ENCODE results near the gene ITPKB. TPM values are rescaled to one million over a fixed set of nuclear protein-coding genes. Genes with fewer than 3 reads are reported as not detected.

ITPKB gene
- total RNA-seq, 5 donors from 2014 or later (not counting 1 experiment from before 2014, with no cell fraction given), result 153 to 351 (median 179) TPM

DNA sequence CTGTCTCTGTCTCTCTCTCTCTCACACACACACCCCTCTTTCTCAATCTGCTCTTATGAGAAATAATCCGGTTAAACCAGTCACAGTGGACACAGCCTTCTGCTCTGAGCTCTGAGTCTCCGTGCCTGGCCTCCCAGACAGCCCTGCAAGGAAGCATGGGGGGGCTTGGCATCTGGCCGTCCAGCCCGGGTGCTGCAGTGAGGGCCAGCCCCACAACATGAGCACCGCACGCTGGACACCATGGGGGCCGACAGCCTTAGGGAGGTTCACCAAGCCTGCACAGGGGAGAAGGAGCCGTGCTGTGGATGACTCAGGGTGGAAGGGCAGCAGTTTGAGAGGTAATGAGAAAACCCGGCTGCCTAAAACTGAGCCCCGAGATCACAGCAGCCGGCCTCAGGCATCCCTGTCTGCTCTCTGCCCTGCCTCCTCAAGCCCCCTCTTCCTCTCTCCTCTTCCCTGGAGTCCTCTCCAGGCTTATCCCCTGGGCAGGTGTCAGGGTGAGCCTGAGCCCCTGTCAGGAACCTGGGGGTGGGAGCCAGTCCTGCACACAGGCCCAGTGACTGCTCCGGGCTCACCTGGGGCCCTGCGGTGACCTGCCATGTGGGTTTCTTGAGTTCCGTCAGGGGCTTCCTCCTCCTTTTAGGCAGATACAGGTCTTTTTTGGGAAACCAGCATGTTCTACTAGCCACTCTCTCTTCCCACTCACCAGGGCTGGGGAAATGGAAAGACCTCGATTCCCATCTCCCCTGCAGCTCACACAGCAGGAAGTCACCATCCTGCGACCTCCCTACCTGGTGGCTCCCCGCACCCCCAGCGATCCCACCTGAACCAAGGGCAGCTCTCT is 92.8 kb downstream of the ITPKB start:
- Histone ChIP-seq H3K4me3 (ENCODE audit: control insufficient read depth in 1 of 2, extremely low read depth in 1 of 2, low read length in 1 of 2) (no peak overlapping the region), H3K4me1 (ENCODE audit: control insufficient read depth in 1 of 2, extremely low read depth in 1 of 2, insufficient read depth in 2 of 2, low read length in 2 of 2) (peaks cover 46 to 74% of the 10 kb centered on the region in 2 experiments), H3K27me3 (replicated peaks in 1 of 2; ENCODE audit: control insufficient read depth in 2 of 2, extremely low read depth in 1 of 2, insufficient read depth in 2 of 2, low read length in 1 of 2) (no peaks in the 10 kb centered on the region), H3K27ac (ENCODE audit: low read length) (peak overlapping the region; percentile 57), H3K9me3 (no peaks in the 10 kb centered on the region), H3K36me3 (ENCODE audit: control insufficient read depth in 2 of 2, extremely low read depth in 1 of 2, insufficient read depth in 1 of 2, low read length in 1 of 2) (peaks cover 21 to 75% of the 10 kb centered on the region in 2 donors)
- Mint-ChIP-seq H3K27ac (peak overlapping the region; percentile 91 to 96), H3K4me3 (peak overlapping the region in 2 of 3 donors; percentile 6 to 73), H3K36me3 (peaks cover 26% of the 10 kb centered on the region), H3K4me1 (peaks cover 73 to 82% (median 80%) of the 10 kb centered on the region in 3 donors), H3K9me3 (no peaks in the 10 kb centered on the region), H3K27me3 (no peaks in the 10 kb centered on the region)
- ChIA-PET CTCF (no interaction called here), POLR2A (no interaction called here)
- no peak for DNase-seq
- 90% methylated on average over 7 of the region's 18 CpGs for WGBS (ENCODE audit: insufficient coverage)
- ATAC-seq (replicated peaks in 1 of 4), result no peak

DNA sequence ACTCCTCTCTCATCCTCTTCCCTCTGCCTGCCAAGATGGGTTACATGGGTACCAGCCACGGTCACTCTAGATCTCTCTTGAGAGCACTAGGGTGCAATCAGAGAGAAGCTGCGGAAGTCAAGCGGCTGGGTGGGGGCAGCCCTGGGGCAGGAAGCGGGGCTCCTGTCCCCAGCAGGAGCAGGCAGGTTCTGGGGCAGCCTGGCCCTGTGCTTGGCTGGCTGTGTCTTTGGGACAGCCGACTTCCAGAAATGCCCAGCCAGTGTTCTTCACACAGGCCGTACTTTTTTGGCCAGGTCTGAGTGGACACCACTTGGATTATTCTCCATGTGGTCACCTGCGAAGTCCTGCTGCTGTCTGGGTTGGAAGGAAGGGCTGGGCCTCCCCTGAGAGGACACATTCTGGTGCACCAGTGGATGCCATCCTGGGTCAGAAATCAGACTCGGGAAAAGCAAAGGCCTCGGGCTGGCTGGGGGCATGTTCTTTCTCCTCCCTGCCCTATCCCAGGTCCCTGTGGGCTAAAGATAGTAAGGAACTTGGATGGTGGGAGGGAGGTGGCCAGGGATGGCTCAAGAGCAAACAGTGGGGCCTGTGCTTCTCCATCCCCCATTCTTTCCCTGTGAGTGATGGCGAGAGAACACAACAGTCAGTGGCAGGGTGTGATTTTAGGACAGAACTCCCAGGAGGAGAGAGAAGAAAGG is 93.7 kb downstream of the ITPKB start:
- H3K9me3 ChIP-seq, result no peaks in the 10 kb centered on the region
- peak overlapping the region; percentile 57 for H3K27ac ChIP-seq (ENCODE audit: low read length)
- peaks cover 21 to 83% of the 10 kb centered on the region in 2 donors for H3K36me3 ChIP-seq (ENCODE audit: control insufficient read depth in 2 of 2, extremely low read depth in 1 of 2, insufficient read depth in 1 of 2, low read length in 1 of 2)
- Mint-ChIP-seq H3K36me3 (peaks cover 31% of the 10 kb centered on the region), H3K4me3 (peak overlapping the region in 2 of 3 donors; percentile 6 to 73), H3K4me1 (peaks cover 75 to 80% (median 78%) of the 10 kb centered on the region in 3 donors), H3K9me3 (no peaks in the 10 kb centered on the region), H3K27ac (peak overlapping the region; percentile 91 to 96), H3K27me3 (no peaks in the 10 kb centered on the region)
- no peak overlapping the region for H3K4me3 ChIP-seq (ENCODE audit: control insufficient read depth in 1 of 2, extremely low read depth in 1 of 2, low read length in 1 of 2)
- peaks cover 44 to 78% of the 10 kb centered on the region in 2 experiments for H3K4me1 ChIP-seq (ENCODE audit: control insufficient read depth in 1 of 2, extremely low read depth in 1 of 2, insufficient read depth in 2 of 2, low read length in 2 of 2)
- 45% methylated on average over 8 of the region's 10 CpGs for WGBS (ENCODE audit: insufficient coverage)
- CTCF ChIA-PET, result no interaction called here
- DNase-seq (peak in 5 of 35 experiments; percentile 29 to 54 (median 47)), ATAC-seq (replicated peaks in 1 of 4) (peak; percentile 29 to 63 (median 56))
- POLR2A ChIA-PET, result no interaction called here
- no peaks in the 10 kb centered on the region for H3K27me3 ChIP-seq (replicated peaks in 1 of 2; ENCODE audit: control insufficient read depth in 2 of 2, extremely low read depth in 1 of 2, insufficient read depth in 2 of 2, low read length in 1 of 2)

DNA sequence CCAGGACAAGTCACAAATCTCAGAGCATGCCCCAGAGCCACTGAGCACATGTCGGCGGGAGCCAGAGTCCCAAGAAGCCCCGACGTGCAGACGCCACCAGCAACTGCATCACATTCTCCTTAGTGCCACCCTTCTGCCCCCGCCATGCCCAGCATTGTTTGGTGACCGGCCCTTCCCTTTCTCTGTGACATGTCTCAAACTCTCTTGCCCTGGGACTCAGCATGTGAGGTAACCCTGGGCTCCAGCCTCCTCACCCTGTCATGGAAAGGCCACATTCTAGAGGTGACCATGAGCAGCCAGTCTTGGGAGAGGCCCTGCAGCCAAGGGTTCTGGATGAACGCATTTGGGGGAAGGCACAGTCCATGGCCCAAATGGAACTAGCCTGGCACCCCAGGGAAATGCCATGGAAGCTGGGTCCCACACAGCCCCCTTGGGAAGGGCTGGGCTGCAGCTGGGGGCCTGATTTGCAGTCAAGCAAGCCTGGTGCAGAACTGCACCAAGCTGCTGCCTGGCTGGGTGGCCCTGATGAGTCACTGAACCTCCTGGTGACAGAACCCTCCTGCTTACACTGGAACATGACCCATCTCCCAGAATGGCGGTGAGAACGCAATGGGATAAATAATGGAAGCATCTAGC is 94.4 kb downstream of the ITPKB start:
- no peaks in the 10 kb centered on the region for H3K9me3 ChIP-seq
- DNase-seq, result no peak
- Mint-ChIP-seq H3K9me3 (no peaks in the 10 kb centered on the region), H3K27ac (peak overlapping the region; percentile 91 to 96), H3K36me3 (peaks cover 36% of the 10 kb centered on the region), H3K27me3 (no peaks in the 10 kb centered on the region), H3K4me3 (peak overlapping the region; percentile 17 to 73 (median 51)), H3K4me1 (peaks cover 69 to 83% (median 76%) of the 10 kb centered on the region in 3 donors)
- no peaks in the 10 kb centered on the region for H3K27me3 ChIP-seq (replicated peaks in 1 of 2; ENCODE audit: control insufficient read depth in 2 of 2, extremely low read depth in 1 of 2, insufficient read depth in 2 of 2, low read length in 1 of 2)
- H3K36me3 ChIP-seq (ENCODE audit: control insufficient read depth in 2 of 2, extremely low read depth in 1 of 2, insufficient read depth in 1 of 2, low read length in 1 of 2), result peaks cover 22 to 91% of the 10 kb centered on the region in 2 donors
- 64% methylated on average over 8 of the region's 10 CpGs for WGBS (ENCODE audit: insufficient coverage)
- ChIA-PET CTCF (interaction anchor here in 1 of 2 donors (0.6 to 0.7 kb wide), 3 partner anchors 32 to 44 kb away, joined by 3 to 6 read pairs (median 4); no protein-coding TSS in a partner anchor), POLR2A (no interaction called here)
- ATAC-seq (replicated peaks in 1 of 4), result peak in 2 of 4 experiments; percentile 20 to 26
- peaks cover 41 to 82% of the 10 kb centered on the region in 2 experiments for H3K4me1 ChIP-seq (ENCODE audit: control insufficient read depth in 1 of 2, extremely low read depth in 1 of 2, insufficient read depth in 2 of 2, low read length in 2 of 2)
- H3K4me3 ChIP-seq (ENCODE audit: control insufficient read depth in 1 of 2, extremely low read depth in 1 of 2, low read length in 1 of 2), result no peak overlapping the region
- H3K27ac ChIP-seq (ENCODE audit: low read length), result peak overlapping the region; percentile 57

DNA sequence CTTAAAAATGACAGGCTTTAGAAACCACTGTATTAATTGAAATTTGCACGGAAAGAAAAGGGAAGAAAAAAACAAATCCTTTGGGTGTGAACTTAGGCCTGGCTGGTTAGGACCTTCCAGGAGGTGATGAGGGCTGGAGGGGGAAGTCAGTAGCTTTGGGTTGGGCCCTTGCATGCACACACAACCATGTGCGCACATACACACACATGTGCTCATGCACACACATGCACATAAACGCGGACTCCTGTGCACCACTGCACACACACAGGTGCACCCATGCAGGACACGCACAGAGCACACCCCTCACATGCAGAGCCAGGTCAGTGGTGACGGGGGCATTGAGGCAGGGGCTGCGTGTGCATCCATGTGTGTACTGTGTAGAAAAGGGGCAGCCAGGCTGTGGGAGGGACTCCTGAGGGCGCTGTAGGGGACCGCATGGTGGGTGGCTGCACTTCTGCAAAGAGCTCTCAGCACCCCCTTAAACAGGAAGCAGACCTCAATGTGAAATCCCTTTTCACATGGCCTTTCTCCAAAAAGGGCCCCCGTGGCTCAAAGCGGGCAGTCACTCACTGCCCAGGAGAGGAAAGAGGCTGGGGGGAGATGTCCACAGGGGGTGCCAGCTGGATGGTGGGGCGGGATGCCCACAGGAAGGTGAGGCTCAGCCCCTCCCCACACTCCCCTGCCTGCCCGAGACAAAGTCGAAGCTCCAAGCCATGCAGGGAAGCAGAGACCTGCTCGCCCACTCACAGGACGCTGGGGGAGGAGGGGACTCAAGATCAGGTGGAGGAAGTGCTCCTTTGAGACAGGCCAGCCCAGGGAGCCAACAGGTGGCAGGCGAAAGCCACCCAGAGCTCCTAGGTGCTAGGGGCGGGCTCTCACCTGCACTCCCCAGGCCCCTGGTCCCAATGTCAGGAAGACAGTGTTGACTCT is 95.2 kb downstream of the ITPKB start:
- peaks cover 63 to 80% (median 70%) of the 10 kb centered on the region in 3 donors for H3K4me1 Mint-ChIP-seq
- peaks cover 31% of the 10 kb centered on the region for H3K36me3 Mint-ChIP-seq
- peak overlapping the region; percentile 91 to 96 for H3K27ac Mint-ChIP-seq
- peaks cover 39 to 76% of the 10 kb centered on the region in 2 experiments for H3K4me1 ChIP-seq (ENCODE audit: control insufficient read depth in 1 of 2, extremely low read depth in 1 of 2, insufficient read depth in 2 of 2, low read length in 2 of 2)
- H3K4me3 Mint-ChIP-seq, result peak overlapping the region; percentile 29 to 73 (median 51)
- H3K4me3 ChIP-seq (ENCODE audit: control insufficient read depth in 1 of 2, extremely low read depth in 1 of 2, low read length in 1 of 2), result no peak overlapping the region
- ChIA-PET CTCF (interaction anchor here (0.6 to 1.1 kb wide), 5 partner anchors 14 to 44 kb away, joined by 3 to 6 read pairs (median 3); no protein-coding TSS in a partner anchor), POLR2A (no interaction called here)
- H3K27me3 Mint-ChIP-seq, result no peaks in the 10 kb centered on the region
- H3K27me3 ChIP-seq (replicated peaks in 1 of 2; ENCODE audit: control insufficient read depth in 2 of 2, extremely low read depth in 1 of 2, insufficient read depth in 2 of 2, low read length in 1 of 2), result no peaks in the 10 kb centered on the region
- ATAC-seq (replicated peaks in 1 of 4), result peak; percentile 37 to 61 (median 47)
- WGBS (ENCODE audit: insufficient coverage), result 57% methylated on average over 4 of the region's 18 CpGs
- DNase-seq, result peak in 24 of 35 experiments; percentile 29 to 67 (median 46)
- no peaks in the 10 kb centered on the region for H3K9me3 ChIP-seq
- peak overlapping the region; percentile 57 for H3K27ac ChIP-seq (ENCODE audit: low read length)
- H3K9me3 Mint-ChIP-seq, result no peaks in the 10 kb centered on the region
- peaks cover 24 to 93% of the 10 kb centered on the region in 2 donors for H3K36me3 ChIP-seq (ENCODE audit: control insufficient read depth in 2 of 2, extremely low read depth in 1 of 2, insufficient read depth in 1 of 2, low read length in 1 of 2)

DNA sequence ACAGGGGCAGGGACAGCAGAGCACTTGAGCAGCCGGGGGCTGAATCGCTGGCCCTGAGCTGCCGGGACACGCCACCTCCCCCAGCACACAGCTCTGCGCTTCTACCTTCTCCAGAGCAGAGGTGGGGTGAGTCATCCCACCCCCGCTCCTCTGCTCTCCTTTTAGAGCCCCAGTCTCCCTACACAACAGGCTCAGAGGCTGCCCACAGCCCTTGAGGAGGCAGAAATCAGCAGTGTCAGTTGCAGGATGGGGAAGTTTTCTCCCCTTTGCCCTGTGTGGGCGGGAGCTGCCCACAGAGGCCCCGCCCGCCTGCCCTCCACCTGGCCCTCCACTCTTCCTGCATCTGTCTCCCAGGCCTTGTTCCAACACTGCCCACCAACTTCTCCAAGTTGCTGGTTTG is 95.9 kb downstream of the ITPKB start:
- Mint-ChIP-seq H3K36me3 (peaks cover 30% of the 10 kb centered on the region), H3K27ac (peak overlapping the region; percentile 91 to 96), H3K27me3 (no peaks in the 10 kb centered on the region), H3K4me1 (peaks cover 61 to 78% (median 64%) of the 10 kb centered on the region in 3 donors), H3K4me3 (peak overlapping the region; percentile 29 to 73 (median 51)), H3K9me3 (no peaks in the 10 kb centered on the region)
- peak overlapping the region; percentile 57 for H3K27ac ChIP-seq (ENCODE audit: low read length)
- DNase-seq (peak in 6 of 35 experiments; percentile 14 to 60 (median 48)), ATAC-seq (replicated peaks in 1 of 4) (peak; percentile 37 to 73 (median 71))
- CTCF ChIA-PET, result interaction anchor here in 1 of 2 donors (1.1 kb wide), 1 partner anchor 44 kb away, joined by 3 read pairs; no protein-coding TSS in a partner anchor
- no peaks in the 10 kb centered on the region for H3K9me3 ChIP-seq
- POLR2A ChIA-PET, result interaction anchor here in 1 of 2 donors (0.6 kb wide), 1 partner anchor 288 kb away, joined by 3 read pairs; no protein-coding TSS in a partner anchor
- H3K4me1 ChIP-seq (ENCODE audit: control insufficient read depth in 1 of 2, extremely low read depth in 1 of 2, insufficient read depth in 2 of 2, low read length in 2 of 2), result peaks cover 39 to 76% of the 10 kb centered on the region in 2 experiments
- no peak overlapping the region for H3K4me3 ChIP-seq (ENCODE audit: control insufficient read depth in 1 of 2, extremely low read depth in 1 of 2, low read length in 1 of 2)
- WGBS (ENCODE audit: insufficient coverage), result 17% methylated on average over 2 of the region's 9 CpGs
- H3K27me3 ChIP-seq (replicated peaks in 1 of 2; ENCODE audit: control insufficient read depth in 2 of 2, extremely low read depth in 1 of 2, insufficient read depth in 2 of 2, low read length in 1 of 2), result no peaks in the 10 kb centered on the region
- peaks cover 24 to 93% of the 10 kb centered on the region in 2 donors for H3K36me3 ChIP-seq (ENCODE audit: control insufficient read depth in 2 of 2, extremely low read depth in 1 of 2, insufficient read depth in 1 of 2, low read length in 1 of 2)

All from T-cell (primary cell).